T-helper 1 cell treated with Interleukin-12 subunit alpha and Interleukin-12 subunit beta and Interleukin-4 antibody, amounts not matched to agents 30 μg/mL and 1 μg/mL, for 36 hours (primary cell): ENCODE results near the gene UGT1A6.

Experiments
- H3K27ac Mint-ChIP-seq: one replicate; pipeline ENCODE4 v1.8.0; 2021; ENCODE audit warnings: mild to moderate bottlenecking, mixed read lengths
- H3K27me3 Mint-ChIP-seq: one replicate; pipeline ENCODE4 v1.8.0; 2021; ENCODE audit warnings: low read depth, mixed read lengths
- H3K36me3 Mint-ChIP-seq: one replicate; pipeline ENCODE4 v1.8.0; 2021; ENCODE audit warnings: low read depth, mixed read lengths
- H3K4me1 Mint-ChIP-seq: one replicate; pipeline ENCODE4 v1.8.0; 2021; ENCODE audit warnings: low read depth, mixed read lengths
- H3K4me3 Mint-ChIP-seq: one replicate; pipeline ENCODE4 v1.8.0; 2021; ENCODE audit warnings: mild to moderate bottlenecking, moderate library complexity, mixed read lengths
- H3K9me3 Mint-ChIP-seq: one replicate; pipeline ENCODE4 v1.8.0; 2021; ENCODE audit warnings: mixed read lengths

Gene UGT1A6

GRCh38 chr2:233817995-233818638 is 125.4 kb downstream of the UGT1A6 start:
- Mint-ChIP-seq H3K36me3 (no peaks in the 10 kb centered on the region), H3K27ac (no peak overlapping the region), H3K4me1 (no peaks in the 10 kb centered on the region), H3K27me3 (no peaks in the 10 kb centered on the region), H3K9me3 (no peaks in the 10 kb centered on the region), H3K4me3 (no peak overlapping the region)

- Mint-ChIP-seq H3K4me3 (no peak overlapping the region), H3K27me3 (no peaks in the 10 kb centered on the region), H3K4me1 (no peaks in the 10 kb centered on the region), H3K9me3 (no peaks in the 10 kb centered on the region), H3K27ac (no peak overlapping the region), H3K36me3 (no peaks in the 10 kb centered on the region)
Measured at GRCh38 chr2:233818639-233819621, 126.2 kb downstream of the UGT1A6 start.

- Mint-ChIP-seq H3K4me1 (no peaks in the 10 kb centered on the region), H3K27ac (no peak overlapping the region), H3K9me3 (no peaks in the 10 kb centered on the region), H3K27me3 (peaks cover 3% of the 10 kb centered on the region), H3K36me3 (no peaks in the 10 kb centered on the region), H3K4me3 (no peak overlapping the region)
Measured at GRCh38 chr2:233819884-233820773, 127.4 kb downstream of the UGT1A6 start.

GRCh38 chr2:233820774-233821105 is 128.1 kb downstream of the UGT1A6 start:
- H3K36me3 Mint-ChIP-seq = no peaks in the 10 kb centered on the region
- H3K9me3 Mint-ChIP-seq = no peaks in the 10 kb centered on the region
- H3K4me3 Mint-ChIP-seq = no peak overlapping the region
- H3K27me3 Mint-ChIP-seq = peaks cover 8% of the 10 kb centered on the region
- no peak overlapping the region for H3K27ac Mint-ChIP-seq
- no peaks in the 10 kb centered on the region for H3K4me1 Mint-ChIP-seq

GRCh38 chr2:233821196-233821595 is 128.5 kb downstream of the UGT1A6 start:
- peaks cover 10% of the 10 kb centered on the region for H3K27me3 Mint-ChIP-seq
- no peaks in the 10 kb centered on the region for H3K36me3 Mint-ChIP-seq
- no peaks in the 10 kb centered on the region for H3K4me1 Mint-ChIP-seq
- no peak overlapping the region for H3K4me3 Mint-ChIP-seq
- no peaks in the 10 kb centered on the region for H3K9me3 Mint-ChIP-seq
- H3K27ac Mint-ChIP-seq = no peak overlapping the region

- no peak overlapping the region for H3K4me3 Mint-ChIP-seq
- peaks cover 12% of the 10 kb centered on the region for H3K27me3 Mint-ChIP-seq
- no peak overlapping the region for H3K27ac Mint-ChIP-seq
- no peaks in the 10 kb centered on the region for H3K36me3 Mint-ChIP-seq
- H3K9me3 Mint-ChIP-seq = no peaks in the 10 kb centered on the region
- no peaks in the 10 kb centered on the region for H3K4me1 Mint-ChIP-seq
Measured at GRCh38 chr2:233821709-233822100, 129.0 kb downstream of the UGT1A6 start.

- no peak overlapping the region for H3K27ac Mint-ChIP-seq
Measured at GRCh38 chr2:233822101-233822771, 129.5 kb downstream of the UGT1A6 start.

More at GRCh38 chr2:233822101-233822771, 129.5 kb downstream of the UGT1A6 start:
- Mint-ChIP-seq H3K4me1 (no peaks in the 10 kb centered on the region), H3K4me3 (no peak overlapping the region), H3K36me3 (no peaks in the 10 kb centered on the region), H3K9me3 (no peaks in the 10 kb centered on the region), H3K27me3 (peaks cover 12% of the 10 kb centered on the region)
